HG03196 (cell line): ENCODE results near the gene CBFA2T3.

Experiments
- ATAC-seq: cut with Tn5 transposase; IDR thresholded peaks from one replicate; pipeline ENCODE4 v1.9.1; 2021; ENCODE audit not compliant: unreplicated experiment

CBFA2T3 gene

GRCh38 chr16:88977812-88978607, 1.0 kb upstream of the CBFA2T3 start:
- ATAC-seq: no peak

- no peak for ATAC-seq
These were observed 515 bp downstream of the CBFA2T3 start for GRCh38 chr16:88976366-88977017.

GRCh38 chr16:88975511-88976061, 1.4 kb downstream of the CBFA2T3 start:
- ATAC-seq: no peak

GRCh38 chr16:88974916-88975215, 2.1 kb downstream of the CBFA2T3 start:
- ATAC-seq: no peak

- ATAC-seq: no peak
These were observed 2.7 kb downstream of the CBFA2T3 start for GRCh38 chr16:88974080-88974915.

- no peak for ATAC-seq
These were observed 3.5 kb downstream of the CBFA2T3 start for GRCh38 chr16:88973415-88974050.

GRCh38 chr16:88973007-88973410, 4.0 kb downstream of the CBFA2T3 start:
- no peak for ATAC-seq

- ATAC-seq: no peak
These were observed 4.7 kb downstream of the CBFA2T3 start for GRCh38 chr16:88972349-88972748.

GRCh38 chr16:88971371-88972097, 5.5 kb downstream of the CBFA2T3 start:
- ATAC-seq: no peak

GRCh38 chr16:88970539-88971065, 6.4 kb downstream of the CBFA2T3 start:
- no peak for ATAC-seq

GRCh38 chr16:88970050-88970449, 7.0 kb downstream of the CBFA2T3 start:
- no peak for ATAC-seq

- ATAC-seq: no peak
These were observed 7.6 kb downstream of the CBFA2T3 start for GRCh38 chr16:88969361-88969831.

- peak; percentile 4 for ATAC-seq
These were observed 8.3 kb downstream of the CBFA2T3 start for GRCh38 chr16:88968589-88969280.

GRCh38 chr16:88967830-88968588, 9.0 kb downstream of the CBFA2T3 start:
- peak; percentile 49 for ATAC-seq

GRCh38 chr16:88966986-88967829, 9.8 kb downstream of the CBFA2T3 start:
- no peak for ATAC-seq

- ATAC-seq: no peak
These were observed 11.1 kb downstream of the CBFA2T3 start for GRCh38 chr16:88965826-88966480.

GRCh38 chr16:88965411-88965810, 11.6 kb downstream of the CBFA2T3 start:
- no peak for ATAC-seq
